NCI-H146 (cell line): Measurements from ENCODE around the gene PHACTR4.
"Not testable (repeated sequence)": the region's sequence is repeated elsewhere in the genome, so short reads cannot be mapped to it uniquely, and the experiment has no call there.

ENCODE experiments used
- DNase-seq: peaks from one replicate; lab custom pipeline; 2025; lab: John Stamatoyannopoulos, UW

Gene PHACTR4

DNA sequence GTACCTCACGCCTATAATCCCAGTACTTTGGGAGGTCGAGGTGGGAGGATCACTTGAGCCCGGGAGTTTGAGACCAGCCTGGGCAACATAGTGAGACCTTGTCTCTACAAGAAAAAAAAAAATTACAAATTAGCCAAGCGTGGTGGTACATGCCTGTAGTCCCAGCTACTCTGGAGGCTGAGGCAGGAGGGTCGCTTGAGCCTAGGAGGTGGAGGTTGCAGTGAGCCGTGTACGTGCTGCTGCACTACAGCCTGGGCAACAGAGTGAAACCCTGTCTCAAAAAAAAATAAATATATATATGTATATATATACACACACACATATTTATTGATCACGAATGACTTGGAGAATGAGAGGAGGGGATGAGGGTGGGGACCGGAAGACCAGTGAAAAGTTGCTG lies 153.0 kb downstream of the PHACTR4 start:
- DNase-seq = not testable (repeated sequence)

DNA sequence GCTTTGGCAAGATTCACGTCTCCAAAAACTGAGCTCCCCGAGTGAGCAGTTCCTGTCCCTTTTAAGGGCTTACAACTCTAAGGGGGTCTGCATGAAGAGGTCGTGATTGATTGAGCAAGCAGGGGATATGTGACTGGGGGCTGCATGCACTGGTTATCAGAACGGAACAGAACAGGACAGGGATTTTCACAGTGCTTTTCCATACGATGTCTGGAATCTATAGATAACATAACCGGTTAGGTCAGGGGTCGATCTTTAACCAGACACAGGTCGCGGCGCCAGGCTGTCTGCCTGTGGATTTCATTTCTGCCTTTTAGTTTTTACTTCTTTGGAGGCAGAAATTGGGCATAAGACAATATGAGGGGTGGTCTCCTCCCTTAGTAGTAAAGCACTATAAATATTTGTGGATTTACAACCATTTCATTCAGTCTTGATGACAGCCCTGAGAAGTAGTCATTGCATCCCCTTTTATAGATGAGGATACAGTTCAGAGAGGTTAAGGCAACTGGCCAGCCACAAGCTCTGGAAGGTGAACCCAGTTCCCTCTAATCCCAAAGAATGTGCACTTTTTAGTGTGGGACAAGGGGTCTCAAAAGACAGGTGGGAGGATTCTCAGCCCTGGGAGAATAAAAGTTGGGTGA lies 155.6 kb downstream of the PHACTR4 start:
- not testable (repeated sequence) for DNase-seq

DNA sequence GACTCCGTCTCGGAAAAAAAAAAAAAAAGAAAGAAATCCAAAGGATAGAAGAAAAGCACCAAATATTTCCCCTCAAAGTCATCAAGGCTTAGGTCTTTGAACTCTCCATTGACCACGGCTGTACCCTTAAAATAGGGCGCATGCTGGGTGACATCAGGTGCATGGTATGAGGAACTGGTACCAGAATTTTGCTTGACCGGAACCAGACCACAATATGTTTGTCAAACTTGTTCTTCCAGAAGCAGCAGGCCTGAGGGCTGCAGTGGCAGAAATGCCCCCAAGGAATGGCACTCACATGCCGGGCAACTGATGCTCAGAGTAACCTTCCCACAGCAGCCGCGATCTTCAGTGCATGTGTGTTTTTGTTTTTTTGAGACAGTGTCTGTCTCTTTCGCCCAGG lies 157.3 kb downstream of the PHACTR4 start:
- DNase-seq = no peak

DNA sequence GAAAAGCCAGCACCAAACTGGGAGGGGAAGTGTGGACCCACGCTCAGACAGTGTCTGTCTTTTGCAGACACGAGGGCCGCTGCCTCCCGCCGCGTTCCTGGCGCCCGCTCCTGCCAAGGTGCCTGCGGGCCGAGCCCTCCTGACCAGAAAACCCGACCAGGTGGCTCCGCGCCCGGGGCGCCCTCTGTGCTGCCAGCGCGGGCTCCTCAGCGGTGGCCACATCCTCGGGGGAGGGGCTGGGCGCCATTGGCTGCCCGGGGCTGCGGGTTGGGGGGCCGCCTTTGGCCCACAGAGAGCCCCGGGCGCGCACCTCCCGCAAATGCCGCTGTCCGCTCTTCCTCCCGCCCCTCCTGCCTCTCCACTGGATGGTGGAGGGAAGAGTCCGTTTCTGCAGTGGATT lies 160.9 kb downstream of the PHACTR4 start:
- DNase-seq = no peak

DNA sequence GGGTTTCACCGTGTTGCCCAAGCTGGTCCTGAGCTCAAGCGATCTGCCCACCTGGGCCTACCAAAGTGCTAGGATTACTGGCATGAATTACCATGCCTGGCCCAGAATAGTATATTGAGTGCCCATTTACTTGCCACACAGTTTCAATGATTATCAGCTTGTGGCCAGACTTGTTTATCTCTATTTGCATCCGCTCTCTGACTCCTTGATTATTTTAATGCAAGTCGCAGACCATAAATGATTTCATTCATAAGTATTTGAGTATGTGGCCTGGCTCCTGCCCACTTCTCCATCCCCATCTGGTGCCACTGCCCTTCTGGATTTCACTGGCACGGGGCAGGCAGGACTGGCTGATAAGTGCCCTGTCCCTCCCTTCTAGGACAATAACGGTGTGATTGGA lies 165.1 kb downstream of the PHACTR4 start:
- DNase-seq = no peak

DNA sequence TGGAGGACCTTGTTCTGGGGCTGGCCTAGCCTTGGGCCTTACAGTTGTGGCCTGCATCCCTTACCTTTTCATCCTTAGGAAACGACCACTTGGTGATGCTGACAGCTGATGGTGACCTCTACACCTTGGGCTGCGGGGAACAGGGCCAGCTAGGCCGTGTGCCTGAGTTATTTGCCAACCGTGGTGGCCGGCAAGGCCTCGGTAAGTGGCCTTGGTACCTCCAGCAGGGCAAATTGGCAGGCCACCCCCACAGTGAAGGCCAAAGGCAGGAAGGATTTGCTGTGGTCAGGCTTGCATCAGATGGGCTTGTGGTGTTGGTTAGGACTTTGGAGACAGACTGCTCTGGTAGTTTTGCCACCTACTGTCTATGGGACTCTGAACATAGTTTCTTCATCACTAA lies 165.6 kb downstream of the PHACTR4 start:
- no peak for DNase-seq

DNA sequence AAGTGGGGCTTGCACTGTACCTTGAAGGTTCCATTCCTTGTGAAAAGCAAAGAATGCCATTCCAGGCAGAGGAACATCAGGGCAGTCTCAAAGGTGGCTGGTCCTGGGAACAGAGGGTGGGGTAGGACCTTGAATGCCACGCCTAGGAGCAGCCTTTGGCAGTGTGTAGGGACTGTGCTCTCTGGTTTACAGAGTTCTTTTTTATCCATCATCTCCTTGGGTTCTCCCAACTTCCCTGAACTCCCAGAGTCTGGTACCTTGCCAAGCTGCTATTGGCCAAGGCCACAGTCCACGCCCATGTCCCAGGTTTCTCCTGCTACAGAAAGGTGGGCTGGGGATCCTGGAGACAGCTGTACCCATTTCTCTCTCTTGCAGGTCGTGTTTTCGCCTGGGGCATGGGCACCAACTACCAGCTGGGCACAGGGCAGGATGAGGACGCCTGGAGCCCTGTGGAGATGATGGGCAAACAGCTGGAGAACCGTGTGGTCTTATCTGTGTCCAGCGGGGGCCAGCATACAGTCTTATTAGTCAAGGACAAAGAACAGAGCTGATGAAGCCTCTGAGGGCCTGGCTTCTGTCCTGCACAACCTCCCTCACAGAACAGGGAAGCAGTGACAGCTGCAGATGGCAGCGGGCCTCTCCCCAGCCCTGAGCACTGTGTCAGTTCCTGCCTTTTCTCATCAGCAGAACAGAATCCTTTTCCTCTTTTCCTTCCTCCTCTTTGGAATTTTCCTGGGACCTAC lies 168.1 kb downstream of the PHACTR4 start:
- DNase-seq = no peak

DNA sequence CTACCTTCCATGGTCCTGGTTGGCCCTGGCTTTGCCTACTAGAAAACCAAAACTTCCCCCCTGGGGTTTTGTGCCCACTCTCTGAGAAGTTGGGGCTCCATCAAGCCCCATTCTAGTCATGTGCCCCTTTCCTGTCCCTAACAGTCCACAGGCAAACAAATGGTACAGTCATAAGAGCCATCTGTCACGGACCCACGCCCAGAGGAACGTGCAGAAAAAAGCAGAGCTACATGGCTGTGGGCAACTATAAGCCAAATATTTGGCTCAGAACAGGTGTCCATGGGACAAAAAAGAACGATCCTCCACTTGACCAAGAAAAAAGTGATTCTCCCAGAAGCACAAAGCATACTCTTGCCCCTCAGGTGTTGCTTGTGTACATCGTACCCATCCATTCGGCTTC lies 168.7 kb downstream of the PHACTR4 start:
- no peak for DNase-seq

DNA sequence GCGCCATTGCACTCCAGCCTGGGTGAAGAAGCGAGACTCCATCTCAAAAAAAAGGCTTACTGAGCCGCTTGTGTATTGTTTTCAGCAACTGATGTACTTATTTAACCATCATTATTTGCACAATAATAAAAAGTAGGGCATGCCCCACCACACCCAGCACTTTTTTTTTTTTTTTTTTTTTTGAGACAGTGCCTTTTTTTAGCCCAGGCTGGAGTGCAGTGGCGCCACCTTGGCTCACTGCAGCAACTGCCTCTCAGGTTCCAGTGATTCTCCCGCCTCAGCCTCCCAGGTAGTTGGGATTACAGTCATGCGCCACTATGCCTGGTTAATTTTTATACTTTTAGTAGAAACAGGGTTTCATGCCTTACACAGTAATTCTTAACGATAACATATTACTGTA lies 171.1 kb downstream of the PHACTR4 start:
- DNase-seq = no peak

DNA sequence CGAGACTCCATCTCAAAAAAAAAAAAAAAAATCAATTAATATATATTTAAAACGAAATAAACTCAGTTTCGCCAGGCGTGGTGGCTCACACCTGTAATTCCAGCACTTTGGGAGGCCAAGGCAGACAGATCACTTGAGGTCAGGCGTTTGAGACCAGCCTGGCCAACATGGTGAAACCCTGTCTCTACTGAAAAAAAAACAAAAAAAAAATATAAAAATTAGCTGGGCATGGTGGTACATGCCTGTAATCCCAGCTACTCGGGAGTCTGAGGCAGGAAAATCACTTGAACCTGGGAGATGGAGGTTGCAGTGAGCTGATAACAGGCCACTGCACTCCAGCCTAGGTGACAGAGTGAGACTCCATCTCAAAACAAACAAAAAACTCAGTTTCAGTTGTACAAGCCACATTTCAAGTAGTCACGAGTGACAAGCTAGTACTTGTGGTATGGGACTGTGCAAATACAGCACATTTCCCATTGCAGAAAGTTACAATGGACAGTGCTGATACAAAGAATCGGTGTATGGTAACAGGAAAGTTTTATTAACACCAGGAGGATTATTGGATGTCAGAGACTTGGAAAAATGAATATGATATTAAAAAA lies 172.0 kb downstream of the PHACTR4 start:
- not testable (repeated sequence) for DNase-seq

DNA sequence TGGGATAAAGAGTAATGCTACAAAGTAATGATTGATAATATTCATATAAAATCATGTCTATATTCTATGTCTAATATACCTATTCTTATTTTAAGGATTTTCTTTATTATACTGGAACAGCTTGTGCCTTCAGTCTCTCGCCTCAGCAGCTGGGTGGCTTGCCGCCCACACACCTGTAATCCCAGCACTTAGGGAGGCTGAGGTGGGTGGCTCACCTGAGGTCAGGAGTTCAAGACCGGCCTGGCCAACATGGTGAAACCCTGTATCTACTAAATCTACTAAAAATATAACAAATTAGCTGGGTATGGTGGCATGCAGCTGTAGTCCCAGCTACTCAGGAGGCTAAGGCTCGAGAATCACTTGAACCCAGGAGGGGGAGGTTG lies 175.7 kb downstream of the PHACTR4 start:
- DNase-seq = no peak

DNA sequence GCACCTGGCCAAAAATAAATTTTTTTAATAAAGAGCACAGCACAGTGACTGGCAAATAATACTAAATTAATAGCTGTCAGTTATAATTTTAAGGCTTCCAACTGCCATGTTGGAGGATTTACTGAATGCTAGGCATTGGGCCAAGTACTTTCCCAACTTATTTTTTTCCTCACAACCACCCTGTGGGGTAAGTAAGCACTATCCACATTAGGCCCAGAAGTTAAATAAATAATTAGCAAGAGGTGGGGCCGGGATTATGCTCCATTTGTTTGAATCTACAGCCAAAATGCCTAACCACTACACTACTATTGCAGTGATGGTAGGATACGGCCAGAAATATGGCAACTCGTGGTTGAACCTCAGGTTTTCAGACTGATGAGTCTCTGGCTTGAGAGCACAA lies 178.8 kb downstream of the PHACTR4 start:
- no peak for DNase-seq
